ENCODE data around the gene NT5M.
A peak's percentile ranks its signal among the peaks of the same experiment; 100 is the strongest.

NT5M gene

DNA sequence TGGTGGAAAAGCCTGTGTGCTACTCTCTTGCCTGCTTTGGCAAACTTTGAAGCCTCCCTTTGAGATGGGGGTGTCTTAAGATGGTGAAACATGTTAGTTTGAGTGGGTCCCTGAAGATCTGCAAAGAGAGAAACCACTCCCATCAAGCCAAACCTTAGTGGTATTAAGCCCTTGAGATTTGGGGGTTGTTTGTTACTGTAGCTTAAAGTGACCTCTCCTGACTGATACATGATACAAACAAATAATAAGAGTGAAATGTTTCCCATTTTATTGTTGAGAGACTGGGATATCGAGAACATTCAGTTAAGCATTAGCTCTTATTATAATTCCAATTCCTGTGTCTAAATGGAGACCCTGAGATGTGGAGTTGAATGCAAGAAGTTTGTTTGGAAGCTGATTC, 63.1 kb downstream of the NT5M start:
- Histone ChIP-seq H3K9me3 (ENCODE audit: control insufficient read depth, low read length) (no peaks in the 10 kb centered on the region), H3K27ac (ENCODE audit: low read depth, low read length, severe bottlenecking) (no peak overlapping the region), H3K4me3 (ENCODE audit: extremely low read depth, insufficient read depth, low read length, poor library complexity, severe bottlenecking) (no peak overlapping the region), H3K4me1 (ENCODE audit: control insufficient read depth, insufficient read depth, low read length, poor library complexity, severe bottlenecking) (no peaks in the 10 kb centered on the region), H3K36me3 (ENCODE audit: control insufficient read depth, insufficient read depth, low read length) (no peaks in the 10 kb centered on the region)
- no CpG with 5 or more reads among the region's 1 CpG for WGBS, 2 experiments (ENCODE audit: insufficient coverage in 2 of 2)

GRCh38 chr17:17366941-17367875, 64.0 kb downstream of the NT5M start:
- Histone ChIP-seq H3K9me3 (ENCODE audit: control insufficient read depth, low read length) (no peaks in the 10 kb centered on the region), H3K4me3 (ENCODE audit: extremely low read depth, insufficient read depth, low read length, poor library complexity, severe bottlenecking) (no peak overlapping the region), H3K27ac (ENCODE audit: low read depth, low read length, severe bottlenecking) (no peak overlapping the region), H3K36me3 (ENCODE audit: control insufficient read depth, insufficient read depth, low read length) (no peaks in the 10 kb centered on the region), H3K4me1 (ENCODE audit: control insufficient read depth, insufficient read depth, low read length, poor library complexity, severe bottlenecking) (no peaks in the 10 kb centered on the region)
- 89 to 91% methylated on average over 20 to 22 of the region's 23 CpGs for WGBS, 2 experiments (ENCODE audit: insufficient coverage in 2 of 2)

DNA sequence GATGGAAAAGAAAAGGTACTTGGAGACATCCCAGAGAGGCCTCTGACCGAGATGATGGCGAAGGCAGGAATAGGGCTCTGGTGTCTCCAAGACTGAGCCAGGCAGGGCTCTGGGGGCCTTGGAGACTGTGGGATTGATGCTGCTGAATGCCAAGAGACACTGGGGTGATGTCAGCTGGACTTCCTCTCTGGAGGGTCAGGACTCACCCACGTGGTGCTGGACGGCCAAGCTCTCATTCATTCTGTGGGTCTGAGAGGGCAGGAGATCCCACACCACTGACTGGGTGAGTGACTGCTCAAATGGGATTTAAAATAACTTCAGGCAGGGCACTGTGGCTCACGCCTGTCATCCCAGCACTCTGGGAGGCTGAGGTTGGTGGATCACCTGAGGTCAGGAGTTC, 64.8 kb downstream of the NT5M start:
- Histone ChIP-seq H3K4me1 (ENCODE audit: control insufficient read depth, insufficient read depth, low read length, poor library complexity, severe bottlenecking) (no peaks in the 10 kb centered on the region), H3K9me3 (ENCODE audit: control insufficient read depth, low read length) (no peaks in the 10 kb centered on the region), H3K36me3 (ENCODE audit: control insufficient read depth, insufficient read depth, low read length) (no peaks in the 10 kb centered on the region), H3K27ac (ENCODE audit: low read depth, low read length, severe bottlenecking) (no peak overlapping the region), H3K4me3 (ENCODE audit: extremely low read depth, insufficient read depth, low read length, poor library complexity, severe bottlenecking) (no peak overlapping the region)
- 84 to 87% methylated on average over 4 to 5 of the region's 5 CpGs for WGBS, 2 experiments (ENCODE audit: insufficient coverage in 2 of 2)

- 89 to 94% methylated on average over 6 of the region's 6 CpGs for WGBS, 2 experiments (ENCODE audit: insufficient coverage in 2 of 2)
- no peaks in the 10 kb centered on the region for H3K4me1 ChIP-seq (ENCODE audit: control insufficient read depth, insufficient read depth, low read length, poor library complexity, severe bottlenecking)
- no peaks in the 10 kb centered on the region for H3K36me3 ChIP-seq (ENCODE audit: control insufficient read depth, insufficient read depth, low read length)
- H3K4me3 ChIP-seq (ENCODE audit: extremely low read depth, insufficient read depth, low read length, poor library complexity, severe bottlenecking) = no peak overlapping the region
- no peak overlapping the region for H3K27ac ChIP-seq (ENCODE audit: low read depth, low read length, severe bottlenecking)
- H3K9me3 ChIP-seq (ENCODE audit: control insufficient read depth, low read length) = no peaks in the 10 kb centered on the region
Observed at GRCh38 chr17:17370711-17371110, 67.5 kb downstream of the NT5M start.

DNA sequence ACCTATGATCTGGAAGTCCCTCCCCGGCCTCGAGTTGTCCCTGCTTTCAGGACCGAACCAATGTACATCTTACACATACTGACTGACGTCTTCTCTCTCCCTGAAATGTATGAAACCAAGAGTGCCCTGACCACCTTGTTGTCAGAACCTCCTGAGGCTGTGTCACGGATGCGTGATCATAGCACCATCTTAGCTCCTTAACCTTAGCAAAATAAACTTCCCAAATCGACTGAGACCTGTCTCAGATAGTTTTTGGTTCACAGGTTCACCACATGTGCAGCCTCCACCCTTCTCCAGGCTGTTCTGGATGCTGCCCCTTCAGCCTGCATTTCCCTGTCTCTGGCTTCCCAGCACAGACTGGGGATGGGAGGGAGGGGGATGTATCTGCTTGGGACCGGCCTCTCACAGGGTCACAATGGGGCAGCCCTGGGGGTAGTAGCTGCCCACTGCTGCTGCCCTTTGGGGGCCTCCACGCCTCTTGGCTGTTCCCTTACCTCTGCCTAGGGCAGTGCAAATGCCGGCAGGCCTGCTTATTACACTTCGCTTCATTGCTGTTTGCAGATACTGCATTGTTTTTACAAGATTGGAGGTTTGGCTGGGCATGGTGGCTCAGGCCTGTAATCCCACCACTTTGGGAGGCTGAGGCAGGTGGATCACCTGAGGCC, 69.8 kb downstream of the NT5M start:
- Histone ChIP-seq H3K4me3 (ENCODE audit: extremely low read depth, insufficient read depth, low read length, poor library complexity, severe bottlenecking) (no peak overlapping the region), H3K27ac (ENCODE audit: low read depth, low read length, severe bottlenecking) (no peak overlapping the region), H3K4me1 (ENCODE audit: control insufficient read depth, insufficient read depth, low read length, poor library complexity, severe bottlenecking) (peaks cover 9% of the 10 kb centered on the region), H3K36me3 (ENCODE audit: control insufficient read depth, insufficient read depth, low read length) (no peaks in the 10 kb centered on the region), H3K9me3 (ENCODE audit: control insufficient read depth, low read length) (no peaks in the 10 kb centered on the region)
- 90 to 91% methylated on average over 11 of the region's 11 CpGs for WGBS, 2 experiments (ENCODE audit: insufficient coverage in 2 of 2)

DNA sequence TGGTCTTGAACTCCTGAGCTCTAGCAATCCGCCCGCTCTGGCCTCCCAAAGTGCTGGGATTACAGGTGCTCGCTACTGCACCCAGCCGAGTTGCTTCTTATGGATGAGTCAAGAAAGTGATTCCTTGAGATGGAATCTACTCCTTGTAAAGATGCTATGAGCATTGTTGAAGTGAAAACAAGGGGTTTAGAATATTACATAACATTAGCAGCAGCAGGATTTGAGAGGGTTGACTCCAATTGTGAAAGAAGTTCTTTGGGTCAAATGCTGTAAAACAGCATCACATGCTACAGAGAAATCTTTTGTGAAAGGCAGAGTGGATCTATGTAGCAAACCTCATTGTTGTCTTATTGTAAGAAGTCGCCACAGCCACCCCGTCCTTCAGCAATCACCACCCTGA, 72.7 kb downstream of the NT5M start:
- H3K4me1 ChIP-seq (ENCODE audit: control insufficient read depth, insufficient read depth, low read length, poor library complexity, severe bottlenecking) = peaks cover 16% of the 10 kb centered on the region
- H3K27ac ChIP-seq (ENCODE audit: low read depth, low read length, severe bottlenecking) = peak overlapping the region; percentile 18
- WGBS, 2 experiments (ENCODE audit: insufficient coverage in 2 of 2) = 84 to 95% methylated on average over 4 to 5 of the region's 6 CpGs
- no peak overlapping the region for H3K4me3 ChIP-seq (ENCODE audit: extremely low read depth, insufficient read depth, low read length, poor library complexity, severe bottlenecking)
- no peaks in the 10 kb centered on the region for H3K9me3 ChIP-seq (ENCODE audit: control insufficient read depth, low read length)
- no peaks in the 10 kb centered on the region for H3K36me3 ChIP-seq (ENCODE audit: control insufficient read depth, insufficient read depth, low read length)

- Histone ChIP-seq H3K36me3 (ENCODE audit: control insufficient read depth, insufficient read depth, low read length) (no peaks in the 10 kb centered on the region), H3K9me3 (ENCODE audit: control insufficient read depth, low read length) (no peaks in the 10 kb centered on the region), H3K4me1 (ENCODE audit: control insufficient read depth, insufficient read depth, low read length, poor library complexity, severe bottlenecking) (peaks cover 16% of the 10 kb centered on the region), H3K4me3 (ENCODE audit: extremely low read depth, insufficient read depth, low read length, poor library complexity, severe bottlenecking) (no peak overlapping the region), H3K27ac (ENCODE audit: low read depth, low read length, severe bottlenecking) (peak overlapping the region; percentile 18)
- WGBS, 2 experiments (ENCODE audit: insufficient coverage in 2 of 2) = 88 to 91% methylated on average over 2 to 5 of the region's 5 CpGs
Observed at GRCh38 chr17:17376362-17376761, 73.2 kb downstream of the NT5M start.

- peak overlapping the region; percentile 29 for H3K27ac ChIP-seq (ENCODE audit: low read depth, low read length, severe bottlenecking)
- WGBS, 2 experiments (ENCODE audit: insufficient coverage in 2 of 2) = 94% methylated on average over 17 to 22 of the region's 23 CpGs
Observed at GRCh38 chr17:17377071-17377967, 74.1 kb downstream of the NT5M start.

DNA sequence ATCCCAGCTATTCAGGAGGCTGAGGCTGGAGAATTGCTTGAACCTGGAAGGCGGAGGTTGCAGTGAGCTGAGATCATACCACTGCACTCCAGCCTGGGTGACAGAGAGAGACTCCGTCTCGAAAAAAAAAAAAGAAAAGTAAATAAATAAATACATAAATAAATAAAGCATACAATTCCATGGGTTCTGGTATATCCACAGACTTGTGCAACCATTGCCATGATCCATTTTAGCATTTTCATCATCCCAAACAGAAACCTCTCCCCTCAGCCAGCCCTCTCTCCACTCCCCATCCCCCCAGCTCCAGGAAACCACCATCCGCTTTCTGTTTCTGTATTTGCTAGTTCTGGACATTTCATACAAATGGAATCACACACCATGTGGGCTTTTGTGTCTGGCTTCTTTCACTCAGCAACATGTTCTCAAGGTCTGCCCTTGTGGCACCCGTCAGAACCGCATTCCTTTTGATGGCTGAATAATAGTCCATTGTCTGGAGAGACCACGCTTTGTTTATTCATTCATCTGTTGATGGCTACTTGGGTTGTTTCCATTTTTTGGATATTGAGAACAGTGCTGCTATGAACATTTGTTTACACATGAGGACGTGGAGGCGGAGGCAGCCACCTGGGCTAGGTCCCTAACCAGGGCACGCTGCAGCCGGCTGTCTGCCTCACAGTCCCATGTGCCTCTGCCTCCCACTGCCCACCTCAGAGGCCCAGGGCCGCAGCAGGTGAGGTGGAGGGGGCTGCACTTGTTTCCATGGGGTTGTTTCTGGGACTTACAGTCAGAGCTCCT, 76.2 kb downstream of the NT5M start:
- 86 to 88% methylated on average over 8 to 9 of the region's 12 CpGs for WGBS, 2 experiments (ENCODE audit: insufficient coverage in 2 of 2)

More at GRCh38 chr17:17377071-17377967, 74.1 kb downstream of the NT5M start:
- Histone ChIP-seq H3K36me3 (ENCODE audit: control insufficient read depth, insufficient read depth, low read length) (no peaks in the 10 kb centered on the region), H3K4me3 (ENCODE audit: extremely low read depth, insufficient read depth, low read length, poor library complexity, severe bottlenecking) (no peak overlapping the region), H3K9me3 (ENCODE audit: control insufficient read depth, low read length) (no peaks in the 10 kb centered on the region), H3K4me1 (ENCODE audit: control insufficient read depth, insufficient read depth, low read length, poor library complexity, severe bottlenecking) (peaks cover 16% of the 10 kb centered on the region)

More for the DNA sequence above, 76.2 kb downstream of the NT5M start:
- H3K4me3 ChIP-seq (ENCODE audit: extremely low read depth, insufficient read depth, low read length, poor library complexity, severe bottlenecking) = no peak overlapping the region
- no peaks in the 10 kb centered on the region for H3K9me3 ChIP-seq (ENCODE audit: control insufficient read depth, low read length)
- H3K27ac ChIP-seq (ENCODE audit: low read depth, low read length, severe bottlenecking) = no peak overlapping the region
- peaks cover 16% of the 10 kb centered on the region for H3K4me1 ChIP-seq (ENCODE audit: control insufficient read depth, insufficient read depth, low read length, poor library complexity, severe bottlenecking)
- no peaks in the 10 kb centered on the region for H3K36me3 ChIP-seq (ENCODE audit: control insufficient read depth, insufficient read depth, low read length)
